GM23338 (cell line): ENCODE results near the gene RARRES2. TPM values are rescaled to one million over a fixed set of nuclear protein-coding genes. Genes with fewer than 3 reads are reported as not detected.

Experiments used
- polyA plus RNA-seq: library from polyadenylated mRNA; unstranded; fragments of >200 nt; fragmentation: Nextera tagmentation; extraction: Ambion mirVana; gene quantifications from 2 replicates; pipeline ENCODE4 v1.2.1, GENCODE V29; 2016
- total RNA-seq: library from RNA; depleted of rRNA; stranded (reverse); fragments of >200 nt; shearing (Covaris generic); gene quantifications from 2 replicates; pipeline ENCODE4 v1.2.3, GENCODE V29; 2014; rRNA removed

The RARRES2 gene
- total and polyA plus RNA-seq, 2 experiments from 2014 or later: 169 to 314 TPM

Other genes with a start within 250 kb of the RARRES2 start
- gene LRRC61, start 18.3 kb downstream of the RARRES2 start, total RNA-seq: 67.6 and 75.2 TPM in 2 replicates
- 29.7 and 34.7 TPM in 2 replicates for gene LRRC61, start 18.3 kb downstream of the RARRES2 start, polyA plus RNA-seq
- gene ACTR3C, start 18.1 kb downstream of the RARRES2 start, total RNA-seq: 1.5 and 5.8 TPM in 2 replicates
- 1.8 and 3.5 TPM in 2 replicates for gene ACTR3C, start 18.1 kb downstream of the RARRES2 start, polyA plus RNA-seq
- 143 and 156 TPM in 2 replicates for gene REPIN1, start 27.2 kb upstream of the RARRES2 start, total RNA-seq
- 29.2 and 29.8 TPM in 2 replicates for gene REPIN1, start 27.2 kb upstream of the RARRES2 start, polyA plus RNA-seq
- 35.2 and 38.2 TPM in 2 replicates for gene ZNF775, start 37.7 kb upstream of the RARRES2 start, total RNA-seq
- gene ZNF775, start 37.7 kb upstream of the RARRES2 start, polyA plus RNA-seq: 4.5 and 6.7 TPM in 2 replicates
- gene GIMAP8, start 109.0 kb upstream of the RARRES2 start, total RNA-seq: not detected in 2 replicates
- gene GIMAP8, start 109.0 kb upstream of the RARRES2 start, polyA plus RNA-seq: 0.06 TPM in 1 of 2 replicates, not detected in the other
- gene GIMAP7, start 173.2 kb upstream of the RARRES2 start, total RNA-seq: not detected in 2 replicates
- not detected in 2 replicates for gene GIMAP7, start 173.2 kb upstream of the RARRES2 start, polyA plus RNA-seq
- not detected in 2 replicates for gene GIMAP4, start 225.8 kb upstream of the RARRES2 start, total RNA-seq
- gene GIMAP4, start 225.8 kb upstream of the RARRES2 start, polyA plus RNA-seq: 0.19 TPM in 1 of 2 replicates, not detected in the other